NCI-H1105 (cell line): ENCODE data around the gene ZMIZ1.

Experiments used
- DNase-seq: peaks from one replicate; lab custom pipeline; 2025; lab: John Stamatoyannopoulos, UW

ZMIZ1 gene

DNA sequence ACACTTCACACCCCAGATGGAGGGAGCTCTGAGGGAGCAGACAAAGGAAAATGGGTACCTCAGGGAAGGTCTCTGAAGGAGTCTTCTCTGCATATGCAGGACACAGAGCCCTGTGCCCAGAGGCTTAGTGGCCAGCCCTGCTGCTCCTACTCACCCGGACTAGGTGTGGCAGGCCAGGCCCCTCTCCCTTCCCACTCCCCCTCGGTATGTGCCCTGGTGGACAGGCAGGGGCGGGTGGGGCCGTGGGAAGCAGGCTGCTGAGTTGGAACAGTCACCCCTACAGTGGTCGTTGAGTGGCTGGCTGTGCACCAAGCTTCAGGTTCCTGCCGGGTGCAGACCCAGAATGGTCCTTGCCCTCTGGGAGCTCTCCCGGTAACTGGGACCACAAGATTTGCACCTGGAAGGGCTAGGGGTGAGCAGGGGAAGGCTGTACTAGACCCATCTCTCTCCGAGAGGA, 68.6 kb downstream of the ZMIZ1 start:
- DNase-seq: no peak

GRCh38 chr10:79137826-79138225, 69.1 kb downstream of the ZMIZ1 start:
- no peak for DNase-seq

GRCh38 chr10:79138449-79139123, 69.8 kb downstream of the ZMIZ1 start:
- DNase-seq: no peak

DNA sequence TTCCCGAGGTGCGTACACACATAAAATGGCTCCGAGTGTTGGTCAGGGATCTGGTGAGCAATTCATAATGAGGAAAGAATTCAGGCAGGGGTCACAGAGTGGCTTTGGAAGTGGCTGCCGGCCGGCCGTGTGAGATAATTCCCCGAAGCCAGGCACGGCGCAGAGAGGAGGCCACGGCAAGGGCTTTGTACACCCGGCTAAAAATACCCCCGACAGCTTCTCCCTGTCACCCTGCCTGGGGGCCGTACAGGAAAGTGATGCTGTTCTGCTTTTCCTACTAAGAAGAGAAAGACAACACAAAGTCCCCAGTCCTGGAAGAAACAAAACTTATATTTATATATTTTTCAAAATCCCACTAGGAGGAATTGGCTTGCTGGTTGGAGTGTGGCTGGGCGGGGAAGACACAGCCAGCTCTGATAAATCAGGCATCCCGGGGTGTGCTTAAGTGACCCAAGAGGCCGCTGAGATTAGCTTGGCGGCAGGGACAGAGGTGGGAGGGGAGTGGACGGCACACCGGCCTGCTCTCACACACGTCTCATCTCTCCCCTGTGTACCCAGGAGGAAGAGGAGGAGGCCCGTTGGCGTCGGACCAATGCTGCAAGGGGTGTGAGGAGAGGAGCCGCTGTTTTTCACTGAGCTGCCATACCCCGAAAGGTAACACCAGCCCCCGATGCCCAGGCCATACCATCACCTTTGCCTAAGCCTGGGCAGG, 70.5 kb downstream of the ZMIZ1 start:
- DNase-seq: no peak

GRCh38 chr10:79140085-79140793, 71.5 kb downstream of the ZMIZ1 start:
- no peak for DNase-seq

- no peak for DNase-seq
Measured at GRCh38 chr10:79140855-79141254, 72.1 kb downstream of the ZMIZ1 start.

- DNase-seq: no peak
Measured at GRCh38 chr10:79142064-79142491, 73.3 kb downstream of the ZMIZ1 start.

DNA sequence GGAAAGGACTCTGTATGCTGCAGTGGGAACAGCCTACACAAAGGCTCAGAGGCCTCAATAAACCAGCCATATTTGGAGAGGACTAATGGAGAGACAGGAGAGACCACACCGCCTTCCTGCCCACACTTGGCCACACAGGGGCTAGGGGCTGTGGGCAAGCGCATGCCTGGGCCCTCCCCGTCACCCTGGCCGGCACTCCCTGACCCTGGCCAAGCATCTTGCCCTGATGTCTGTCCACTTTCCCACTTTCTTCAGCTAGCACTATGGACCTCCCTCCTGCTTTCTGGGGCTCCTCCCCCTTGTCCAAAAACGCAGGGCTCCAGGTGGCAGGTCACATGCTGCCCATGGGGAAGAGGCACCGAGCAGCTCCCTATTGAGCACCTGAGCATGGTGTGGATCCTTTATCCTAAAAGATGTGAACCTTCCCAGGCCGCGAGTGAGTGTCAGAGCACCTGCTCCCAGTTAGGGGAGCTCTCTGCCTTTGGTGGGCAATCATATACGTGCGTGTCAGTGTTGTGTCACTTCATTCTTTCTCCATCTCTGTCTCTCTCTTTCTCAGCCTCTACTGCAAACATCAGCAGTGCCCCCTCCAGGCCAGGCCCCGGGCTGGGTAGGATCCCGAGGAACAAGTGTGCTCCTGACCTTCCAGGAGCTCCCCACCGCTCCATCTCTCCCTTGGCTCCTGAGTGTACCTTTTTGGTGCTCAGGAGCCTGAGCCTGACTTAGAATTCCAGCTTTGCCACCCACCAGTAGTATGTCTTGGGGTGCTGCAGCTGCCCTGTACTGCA, 74.0 kb downstream of the ZMIZ1 start:
- DNase-seq: no peak

- DNase-seq: no peak
Measured at GRCh38 chr10:79143879-79144278, 75.1 kb downstream of the ZMIZ1 start.

GRCh38 chr10:79144351-79145173, 75.8 kb downstream of the ZMIZ1 start:
- no peak for DNase-seq

DNA sequence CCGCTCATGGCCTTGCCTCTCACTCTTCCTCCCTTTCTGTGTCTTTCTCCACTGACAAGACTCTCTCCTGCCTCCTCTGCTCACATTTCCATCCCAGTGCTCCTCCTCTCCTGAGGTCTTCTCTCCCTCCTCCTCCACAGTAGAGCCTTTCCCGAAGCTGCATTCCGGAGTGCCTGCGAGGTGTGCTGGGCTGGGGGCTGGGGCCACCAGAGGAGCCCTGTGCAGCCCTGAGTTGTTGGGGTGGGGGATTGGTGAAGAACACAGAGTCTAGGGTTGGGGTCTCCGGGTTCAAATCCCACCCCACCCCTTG, 76.4 kb downstream of the ZMIZ1 start:
- DNase-seq: no peak

DNA sequence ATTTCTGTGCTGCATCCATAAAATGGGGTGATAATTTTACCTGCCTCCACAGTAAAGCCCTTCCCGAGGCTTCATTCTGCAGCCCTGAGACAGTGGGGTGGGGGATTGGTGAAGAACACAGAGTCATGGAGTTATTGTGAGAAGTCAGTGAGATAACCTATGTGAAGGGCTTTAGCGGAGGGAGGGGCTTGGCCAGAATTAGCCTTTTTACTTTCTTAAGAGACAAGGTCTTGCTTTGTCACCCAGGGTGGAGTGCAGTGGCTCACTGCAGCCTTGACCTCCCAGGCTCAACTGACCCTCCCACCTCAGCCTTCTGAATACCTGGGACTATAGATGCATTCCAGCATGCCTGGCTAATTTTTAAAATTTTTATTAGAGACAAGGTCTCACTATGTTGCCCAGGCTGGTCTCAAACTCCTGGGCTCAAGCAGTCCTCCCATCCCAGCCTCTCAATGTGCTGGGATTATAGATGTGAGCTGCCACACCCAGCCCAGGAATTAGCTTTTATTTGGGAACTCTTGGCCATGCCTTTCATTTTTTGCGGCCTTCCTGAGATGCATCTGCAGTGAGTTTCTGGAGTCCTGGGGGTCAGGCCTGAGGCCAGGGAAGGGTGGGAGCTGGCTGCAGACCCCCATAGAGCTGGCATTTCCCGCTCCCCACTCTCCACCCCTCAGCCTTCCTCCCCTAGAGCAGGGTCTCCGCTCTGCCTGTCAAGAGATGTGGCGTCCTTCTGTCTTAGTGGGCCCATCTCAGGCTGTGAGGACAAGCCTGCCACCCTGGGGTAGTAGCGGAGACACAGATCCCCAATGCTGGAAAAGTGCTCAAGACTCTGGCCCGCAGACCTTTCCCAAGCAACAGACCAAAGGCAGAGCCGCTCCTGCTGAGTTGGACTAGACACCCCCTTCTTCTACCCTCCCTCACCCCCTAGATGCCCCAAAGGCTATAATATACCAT, 77.0 kb downstream of the ZMIZ1 start:
- no peak for DNase-seq

DNA sequence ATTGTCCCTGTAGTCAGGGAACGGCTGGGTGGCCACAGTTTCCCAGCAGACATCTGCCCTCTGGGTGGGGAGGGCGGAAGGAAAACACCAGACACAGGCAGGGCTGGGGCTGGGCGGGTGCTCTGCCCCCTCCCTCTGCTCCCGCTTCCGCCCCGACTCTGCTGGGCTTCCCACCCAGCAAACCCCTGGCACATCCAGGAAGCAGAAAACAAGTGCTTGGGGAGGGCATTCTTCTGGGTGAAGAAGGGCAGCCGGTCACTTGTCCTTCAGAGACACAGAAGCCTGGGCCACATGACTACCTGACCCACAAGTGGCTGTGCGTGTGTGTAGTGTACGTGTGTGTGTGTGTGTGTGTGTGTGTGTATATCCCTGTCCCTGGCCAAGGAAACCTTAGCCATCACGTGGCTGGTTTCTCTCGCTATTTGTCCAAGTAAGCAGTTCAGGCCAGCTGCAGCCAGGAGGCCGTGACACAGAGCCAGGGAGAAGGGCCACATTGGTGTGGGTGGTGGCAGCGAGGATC, 77.9 kb downstream of the ZMIZ1 start:
- no peak for DNase-seq

GRCh38 chr10:79147306-79147705, 78.5 kb downstream of the ZMIZ1 start:
- no peak for DNase-seq

- DNase-seq: no peak
Measured at GRCh38 chr10:79147796-79148451, 79.2 kb downstream of the ZMIZ1 start.

GRCh38 chr10:79148452-79149344, 79.9 kb downstream of the ZMIZ1 start:
- DNase-seq: no peak

- no peak for DNase-seq
Measured at GRCh38 chr10:79149345-79149661, 80.5 kb downstream of the ZMIZ1 start.

DNA sequence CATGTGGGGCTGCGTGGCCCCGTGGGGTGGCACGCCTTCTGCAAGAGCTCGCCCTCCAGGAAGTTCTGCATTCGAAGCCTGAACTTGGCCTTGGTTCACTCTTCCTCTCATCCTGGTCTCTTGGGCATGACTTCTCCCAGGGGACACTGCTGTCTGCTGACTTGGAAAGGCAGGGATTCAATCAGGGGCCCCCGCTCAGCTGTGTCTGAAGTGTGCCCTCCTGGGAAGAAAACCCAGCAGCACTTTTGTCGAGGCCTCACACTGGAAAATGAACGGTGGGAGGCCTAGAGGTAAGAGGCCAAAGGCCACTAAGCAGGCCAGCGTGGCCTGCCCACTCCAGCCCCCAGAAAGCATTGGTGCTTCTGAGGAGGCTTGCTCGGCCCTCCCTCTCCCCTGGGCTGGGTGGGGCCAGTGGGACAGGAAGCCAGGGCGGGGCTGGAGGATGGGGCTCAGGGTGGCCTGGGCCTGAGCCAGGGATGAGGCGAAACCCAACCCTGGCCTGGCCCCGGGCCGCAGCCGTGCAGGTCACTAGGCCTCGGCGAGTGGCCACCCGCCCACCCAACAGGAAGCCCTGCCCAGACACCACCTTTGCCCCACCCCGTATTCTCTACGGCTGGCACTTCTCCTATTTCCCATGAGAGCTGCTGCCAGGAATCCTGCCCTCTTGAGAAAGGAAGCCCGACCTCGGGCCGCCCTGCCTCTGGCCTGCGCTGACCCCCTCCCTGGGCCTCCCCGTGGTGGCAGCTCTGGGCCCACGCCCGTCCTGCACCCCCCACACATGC, 81.1 kb downstream of the ZMIZ1 start:
- no peak for DNase-seq
